K562 (cell line): Measurements from ENCODE around the gene SCYL1. TPM values are rescaled to one million over a fixed set of nuclear protein-coding genes. Genes with fewer than 3 reads are reported as not detected.

ENCODE experiments used
- CEBPB ChIP-seq: fragments of 450-650 bp; IDR thresholded peaks from 2 replicates; pipeline ENCODE4 v1.6.1; 2016; ENCODE audit warnings: missing genetic modification characterization, missing compliant biosample characterization
- CHD2 ChIP-seq: IDR thresholded peaks from 2 replicates; pipeline ENCODE4 v1.6.1; 2011; ENCODE audit warnings: low read depth, low read length
- E2F4 ChIP-seq: sonication (generic); formaldehyde crosslinking; IDR thresholded peaks from 2 replicates; pipeline ENCODE4 v1.8.0; 2022; ENCODE audit warnings: mild to moderate bottlenecking, low read depth, missing genetic modification reagents
- FOSL1 ChIP-seq: fragments of 200-800 bp; sonication (Bioruptor generic); conservative IDR thresholded peaks from 2 replicates; pipeline ENCODE4 v1.6.1; 2016; ENCODE audit warnings: missing genetic modification characterization, missing compliant biosample characterization
- FOXJ2 ChIP-seq: fragments of 200-800 bp; sonication (Bioruptor generic); IDR thresholded peaks from 2 replicates; pipeline ENCODE4 v1.6.1; 2016; ENCODE audit warnings: missing genetic modification characterization, missing compliant biosample characterization
- IRF2 ChIP-seq: sonication (generic); formaldehyde crosslinking; IDR thresholded peaks from 2 replicates; pipeline ENCODE4 v1.8.1; 2022; ENCODE audit warnings: mild to moderate bottlenecking, missing genetic modification reagents
- JUNB ChIP-seq: fragments of 450-650 bp; formaldehyde crosslinking; conservative IDR thresholded peaks from 2 replicates; pipeline ENCODE4 v1.4.0; 2020; ENCODE audit warnings: mild to moderate bottlenecking
- L3MBTL2 ChIP-seq: fragments of 450-650 bp; IDR thresholded peaks from 2 replicates; pipeline ENCODE4 v1.6.1; 2016; ENCODE audit warnings: mild to moderate bottlenecking, moderate library complexity
- NCOA6 ChIP-seq: fragments of 450-650 bp; IDR thresholded peaks from 2 replicates; pipeline ENCODE4 v1.6.1; 2017; ENCODE audit warnings: mild to moderate bottlenecking
- NEUROD1 ChIP-seq: fragments of 150-350 bp; IDR thresholded peaks from 2 replicates; pipeline ENCODE4 v1.6.1; 2014; ENCODE audit warnings: borderline replicate concordance, low read length, low read depth; ENCODE audit not compliant: partially characterized antibody
- NFE2L1 ChIP-seq: fragments of 450-650 bp; IDR thresholded peaks from 2 replicates; pipeline ENCODE4 v1.6.1; 2016; ENCODE audit warnings: missing genetic modification characterization, low read depth, mild to moderate bottlenecking, missing compliant biosample characterization, moderate library complexity, borderline replicate concordance
- PTTG1 ChIP-seq: fragments of 450-650 bp; IDR thresholded peaks from 2 replicates; pipeline ENCODE4 v1.6.1; 2016; ENCODE audit warnings: low read depth, mild to moderate bottlenecking, missing genetic modification characterization, missing compliant biosample characterization
- SOX6 ChIP-seq: fragments of 450-650 bp; IDR thresholded peaks from 2 replicates; pipeline ENCODE4 v1.6.1; 2014; ENCODE audit warnings: mild to moderate bottlenecking
- TEAD2 ChIP-seq: fragments of 450-650 bp; IDR thresholded peaks from 2 replicates; pipeline ENCODE4 v1.6.1; 2016; ENCODE audit warnings: missing genetic modification characterization, control low read depth, missing compliant biosample characterization
- TRIM25 ChIP-seq: fragments of 450-650 bp; IDR thresholded peaks from 2 replicates; pipeline ENCODE4 v1.7.0; 2016; ENCODE audit warnings: borderline replicate concordance
- ZBTB8A ChIP-seq: fragments of 450-650 bp; IDR thresholded peaks from 2 replicates; pipeline ENCODE4 v1.6.1; 2018; ENCODE audit warnings: mild to moderate bottlenecking, moderate library complexity; ENCODE audit not compliant: partially characterized antibody
- ZNF76 ChIP-seq: fragments of 250-450 bp; sonication (Bioruptor Pico); IDR thresholded peaks from 2 replicates; pipeline ENCODE4 v1.4.0; 2020; ENCODE audit warnings: mild to moderate bottlenecking, moderate library complexity, borderline replicate concordance
- polyA plus RNA-seq, 8 experiments: library from polyadenylated mRNA; depleted of rRNA in 4 of 8; stranded (reverse) in 5 of 8; unstranded in 3 of 8; fragments of >200 nt; fragmentation: Nextera tagmentation in 2 of 8; fragmentation: Illumina TruSeq in 1 of 8; extraction: Ambion mirVana in 2 of 8; extraction: Trizol in 1 of 8; gene quantifications; 2 replicates each; pipeline versions ENCODE4 v1.2.1 to v1.2.3, GENCODE V29; 2011 to 2014; ENCODE audit warnings: inconsistent platforms in 1 of 8, missing spikeins in 1 of 8
- total RNA-seq, 7 experiments: library from RNA; depleted of rRNA in 6 of 7; stranded (reverse); fragments of >200 nt in 6 of 7; fragmentation: Illumina TruSeq in 2 of 7; extraction: Trizol in 2 of 7; gene quantifications; 2 replicates each; pipeline versions ENCODE4 v1.2.1 to v1.2.3, GENCODE V29; 2011 to 2021; ENCODE audit warnings: low replicate concordance in 1 of 7
- TF ChIP-seq, protein P1 (sequence below): fragments of 450-650 bp; formaldehyde crosslinking; IDR thresholded peaks from 2 replicates; pipeline ENCODE4 v1.4.0; 2022; ENCODE audit warnings: mild to moderate bottlenecking, moderate library complexity
- TF ChIP-seq, protein P2 (sequence below): sonication (generic); formaldehyde crosslinking; IDR thresholded peaks from 2 replicates; pipeline ENCODE4 v1.8.0; 2022; ENCODE audit warnings: missing genetic modification reagents, mild to moderate bottlenecking, borderline replicate concordance

The SCYL1 gene
- total and polyA plus RNA-seq, 9 of the 15 experiments (the other 6 are each of a cell fraction or from before 2014, with no cell fraction given) = 1.9 to 145 (median 57.6) TPM

DNA sequence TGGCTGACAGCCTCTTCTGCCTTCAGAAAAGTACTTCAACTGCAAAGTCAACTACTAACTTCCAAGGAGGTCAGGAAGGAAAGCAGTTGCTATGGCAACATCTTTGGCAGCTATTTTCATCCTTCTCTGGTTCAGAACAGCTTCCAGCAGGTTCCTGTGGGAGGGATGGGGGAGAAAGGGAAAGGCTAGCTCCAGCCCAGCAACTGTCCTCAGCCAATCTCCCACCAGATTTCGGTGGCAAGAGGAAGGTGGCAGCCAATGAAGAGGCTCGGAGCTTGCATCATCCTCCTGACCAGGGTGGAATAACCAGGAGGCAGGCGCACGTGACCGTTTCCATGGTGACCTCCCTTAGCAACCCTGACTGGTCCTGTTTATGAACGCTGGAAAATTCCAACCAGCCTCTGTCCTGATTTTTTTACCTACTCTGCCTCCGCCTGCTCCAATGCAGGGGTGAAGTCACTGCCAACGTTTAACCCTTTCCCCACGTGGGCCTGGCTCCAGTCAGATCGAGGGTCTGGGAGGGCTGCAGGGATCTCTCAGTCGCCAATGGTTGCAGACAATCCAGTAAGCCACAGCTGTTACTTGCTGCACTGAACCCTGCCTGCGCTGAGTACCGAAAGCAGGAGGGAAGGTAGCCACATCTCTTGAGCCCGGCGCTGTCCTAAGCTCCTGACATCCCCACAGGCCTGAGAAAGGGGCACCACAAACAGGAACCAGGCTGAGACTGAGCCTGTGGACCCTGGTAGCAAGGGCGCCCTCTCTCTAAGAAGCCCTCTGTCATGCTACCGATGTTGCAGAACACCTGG, 37.2 kb upstream of the SCYL1 start (continued):
- TF ChIP-seq, protein P1, sequence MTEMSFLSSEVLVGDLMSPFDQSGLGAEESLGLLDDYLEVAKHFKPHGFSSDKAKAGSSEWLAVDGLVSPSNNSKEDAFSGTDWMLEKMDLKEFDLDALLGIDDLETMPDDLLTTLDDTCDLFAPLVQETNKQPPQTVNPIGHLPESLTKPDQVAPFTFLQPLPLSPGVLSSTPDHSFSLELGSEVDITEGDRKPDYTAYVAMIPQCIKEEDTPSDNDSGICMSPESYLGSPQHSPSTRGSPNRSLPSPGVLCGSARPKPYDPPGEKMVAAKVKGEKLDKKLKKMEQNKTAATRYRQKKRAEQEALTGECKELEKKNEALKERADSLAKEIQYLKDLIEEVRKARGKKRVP (CRISPR knock-in tag) = peak; percentile 80
- TF ChIP-seq ZNF76 (CRISPR knock-in tag) (no peak), NFE2L1 (no peak), IRF2 (no peak), ZBTB8A (no peak), E2F4 (CRISPR knock-in tag) (0 out of 2 replicates have a peak, but pooled peaks have one; percentile 11), NEUROD1 (peak; percentile 75), FOSL1 (no peak), SOX6 (no peak), TEAD2 (tag) (no peak), NCOA6 (no peak), FOXJ2 (tag) (peak; percentile 98), JUNB (CRISPR knock-in tag) (no peak), CHD2 (no peak), L3MBTL2 (0 out of 2 replicates have a peak, but pooled peaks have one; percentile 30), CEBPB (tag) (peak; percentile 96), PTTG1 (tag) (no peak), TRIM25 (no peak)
- TF ChIP-seq, protein P2, sequence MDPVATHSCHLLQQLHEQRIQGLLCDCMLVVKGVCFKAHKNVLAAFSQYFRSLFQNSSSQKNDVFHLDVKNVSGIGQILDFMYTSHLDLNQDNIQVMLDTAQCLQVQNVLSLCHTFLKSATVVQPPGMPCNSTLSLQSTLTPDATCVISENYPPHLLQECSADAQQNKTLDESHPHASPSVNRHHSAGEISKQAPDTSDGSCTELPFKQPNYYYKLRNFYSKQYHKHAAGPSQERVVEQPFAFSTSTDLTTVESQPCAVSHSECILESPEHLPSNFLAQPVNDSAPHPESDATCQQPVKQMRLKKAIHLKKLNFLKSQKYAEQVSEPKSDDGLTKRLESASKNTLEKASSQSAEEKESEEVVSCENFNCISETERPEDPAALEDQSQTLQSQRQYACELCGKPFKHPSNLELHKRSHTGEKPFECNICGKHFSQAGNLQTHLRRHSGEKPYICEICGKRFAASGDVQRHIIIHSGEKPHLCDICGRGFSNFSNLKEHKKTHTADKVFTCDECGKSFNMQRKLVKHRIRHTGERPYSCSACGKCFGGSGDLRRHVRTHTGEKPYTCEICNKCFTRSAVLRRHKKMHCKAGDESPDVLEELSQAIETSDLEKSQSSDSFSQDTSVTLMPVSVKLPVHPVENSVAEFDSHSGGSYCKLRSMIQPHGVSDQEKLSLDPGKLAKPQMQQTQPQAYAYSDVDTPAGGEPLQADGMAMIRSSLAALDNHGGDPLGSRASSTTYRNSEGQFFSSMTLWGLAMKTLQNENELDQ (CRISPR knock-in tag) = no peak
